ENCODE measurements around the gene AKT1.

- TF ChIP-seq CTCF (IDR thresholded peaks at IDR 0.05) (no peak), ZFX (IDR thresholded peaks at IDR 0.05; ENCODE audit: borderline replicate concordance) (no peak)
Measured at GRCh38 chr14:104757238-104757585, 38.3 kb downstream of the AKT1 start.
